MM.1S (cell line): ENCODE results near the gene C2orf80.

Experiments used
- DNase-seq: peaks from one replicate; pipeline ENCODE4 v3.0.0-alpha.2; 2015
- H2AFZ ChIP-seq: fragments of 300-600 bp; sonication (generic); 2 replicates; pipeline ENCODE4 v1.6.0; 2016; ENCODE audit warnings: antibody characterized with exemption, low read length
- H3F3A ChIP-seq: fragments of 300-600 bp; sonication (generic); 2 replicates; pipeline ENCODE4 v1.6.1; 2016; ENCODE audit warnings: mild to moderate bottlenecking, antibody characterized with exemption, low read length, moderate library complexity, mixed read lengths; ENCODE audit not compliant: insufficient read depth
- H3K27ac ChIP-seq: fragments of 300-600 bp; sonication (generic); 2 replicates; pipeline ENCODE4 v1.5.1; 2016; ENCODE audit warnings: mild to moderate bottlenecking, low read length
- H3K27me3 ChIP-seq: fragments of 300-600 bp; sonication (generic); replicated peaks from 2 replicates; pipeline ENCODE4 v1.6.0; 2016; ENCODE audit warnings: low read length; ENCODE audit not compliant: insufficient read depth
- H3K36me3 ChIP-seq: fragments of 300-600 bp; sonication (generic); replicated peaks from 2 replicates; pipeline ENCODE4 v1.6.1; 2016; ENCODE audit warnings: mild to moderate bottlenecking, low read length, mixed read lengths; ENCODE audit not compliant: insufficient read depth
- H3K4me1 ChIP-seq: fragments of 300-600 bp; sonication (generic); 2 replicates; pipeline ENCODE4 v1.6.1; 2016; ENCODE audit warnings: low read length, mixed read lengths
- H3K4me2 ChIP-seq: fragments of 300-600 bp; sonication (generic); 2 replicates; pipeline ENCODE4 v1.6.0; 2016; ENCODE audit warnings: low read depth, low read length
- H3K4me3 ChIP-seq: fragments of 300-600 bp; sonication (generic); 2 replicates; pipeline ENCODE4 v1.5.1; 2016; ENCODE audit warnings: low read length, mixed read lengths
- H3K79me2 ChIP-seq: fragments of 300-600 bp; sonication (generic); 2 replicates; pipeline ENCODE4 v1.6.1; 2016; ENCODE audit warnings: mixed run types, low read length, mixed read lengths
- H3K9ac ChIP-seq: fragments of 300-600 bp; sonication (generic); 2 replicates; pipeline ENCODE4 v1.6.1; 2016; ENCODE audit warnings: low read length, mixed read lengths
- H3K9me2 ChIP-seq: fragments of 300-600 bp; sonication (generic); replicated peaks from 2 replicates; pipeline ENCODE4 v1.6.1; 2016; ENCODE audit warnings: mild to moderate bottlenecking, low read length, mixed read lengths; ENCODE audit not compliant: insufficient read depth
- H3K9me3 ChIP-seq: fragments of 300-600 bp; sonication (generic); replicated peaks from 2 replicates; pipeline ENCODE4 v1.6.1; 2016; ENCODE audit warnings: mild to moderate bottlenecking, low read length, mixed read lengths; ENCODE audit not compliant: insufficient read depth
- H4K20me1 ChIP-seq: fragments of 300-600 bp; sonication (generic); 2 replicates; pipeline ENCODE4 v1.6.1; 2016; ENCODE audit warnings: mild to moderate bottlenecking, low read length, moderate library complexity, mixed read lengths; ENCODE audit not compliant: insufficient read depth
- EZH2 ChIP-seq: fragments of 300-600 bp; sonication (generic); optimal IDR thresholded peaks from 2 replicates; pipeline ENCODE3; 2017; ENCODE audit warnings: low read depth, mild to moderate bottlenecking, antibody characterized with exemption, low read length, mixed read lengths
- EZH2phosphoT487 ChIP-seq: fragments of 300-600 bp; sonication (generic); IDR thresholded peaks from 2 replicates; pipeline ENCODE4 v1.6.1; 2018; ENCODE audit warnings: antibody characterized with exemption, low read length
- TF ChIP-seq, protein P1 (sequence below): fragments of 300-600 bp; sonication (generic); IDR thresholded peaks from 2 replicates; pipeline ENCODE4 v1.5.1; 2016; ENCODE audit warnings: antibody characterized with exemption, low read length, mixed read lengths

C2orf80 gene

DNA sequence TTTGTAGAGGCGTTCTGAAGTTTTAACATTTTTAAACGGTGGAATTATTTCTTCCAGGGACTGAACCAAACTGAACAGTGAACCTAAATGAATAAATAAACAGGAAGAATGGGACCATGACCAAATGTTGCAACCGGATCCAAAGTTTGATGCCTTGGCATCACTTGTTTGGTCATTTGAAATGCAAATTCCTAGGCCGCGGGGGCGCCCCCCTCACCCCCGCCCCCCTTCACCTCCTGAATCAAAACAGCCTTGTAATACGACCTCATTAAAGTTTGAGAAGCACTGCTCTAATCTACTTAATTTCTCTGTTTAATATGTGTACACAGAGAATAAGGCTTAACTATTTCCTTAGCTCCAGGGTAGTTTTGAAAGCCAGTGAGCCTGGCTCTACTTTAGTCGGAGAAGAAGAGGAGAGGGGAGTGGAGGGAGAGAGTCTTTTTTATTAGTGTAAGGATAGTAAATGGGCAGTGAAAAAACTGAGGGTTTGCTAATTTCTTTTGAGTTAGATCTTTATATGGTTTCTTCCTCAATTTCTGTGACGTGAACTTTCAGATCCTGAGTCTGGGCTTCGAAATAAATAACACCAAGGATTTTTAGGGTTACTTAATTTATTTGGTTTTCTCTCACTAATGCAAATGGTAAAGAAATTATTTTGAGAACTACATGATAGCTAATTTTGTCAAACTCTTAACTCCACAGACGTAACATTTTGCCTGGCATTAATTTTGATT lies 5.7 kb downstream of the C2orf80 start:
- no peak overlapping the region for H3K4me2 ChIP-seq
- no peaks in the 10 kb centered on the region for H3K36me3 ChIP-seq
- no peaks in the 10 kb centered on the region for H3K4me1 ChIP-seq
- no peaks in the 10 kb centered on the region for H3K9me2 ChIP-seq
- H3F3A ChIP-seq, result no peaks in the 10 kb centered on the region
- H3K27ac ChIP-seq, result no peak overlapping the region
- no peaks in the 10 kb centered on the region for H3K27me3 ChIP-seq
- TF ChIP-seq EZH2phosphoT487 (no peak), EZH2 (no peak)
- TF ChIP-seq, protein P1, sequence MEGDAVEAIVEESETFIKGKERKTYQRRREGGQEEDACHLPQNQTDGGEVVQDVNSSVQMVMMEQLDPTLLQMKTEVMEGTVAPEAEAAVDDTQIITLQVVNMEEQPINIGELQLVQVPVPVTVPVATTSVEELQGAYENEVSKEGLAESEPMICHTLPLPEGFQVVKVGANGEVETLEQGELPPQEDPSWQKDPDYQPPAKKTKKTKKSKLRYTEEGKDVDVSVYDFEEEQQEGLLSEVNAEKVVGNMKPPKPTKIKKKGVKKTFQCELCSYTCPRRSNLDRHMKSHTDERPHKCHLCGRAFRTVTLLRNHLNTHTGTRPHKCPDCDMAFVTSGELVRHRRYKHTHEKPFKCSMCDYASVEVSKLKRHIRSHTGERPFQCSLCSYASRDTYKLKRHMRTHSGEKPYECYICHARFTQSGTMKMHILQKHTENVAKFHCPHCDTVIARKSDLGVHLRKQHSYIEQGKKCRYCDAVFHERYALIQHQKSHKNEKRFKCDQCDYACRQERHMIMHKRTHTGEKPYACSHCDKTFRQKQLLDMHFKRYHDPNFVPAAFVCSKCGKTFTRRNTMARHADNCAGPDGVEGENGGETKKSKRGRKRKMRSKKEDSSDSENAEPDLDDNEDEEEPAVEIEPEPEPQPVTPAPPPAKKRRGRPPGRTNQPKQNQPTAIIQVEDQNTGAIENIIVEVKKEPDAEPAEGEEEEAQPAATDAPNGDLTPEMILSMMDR, result no peak
- H3K4me3 ChIP-seq, result no peak overlapping the region
- H3K9ac ChIP-seq, result no peak overlapping the region
- no peak overlapping the region for H2AFZ ChIP-seq
- no peaks in the 10 kb centered on the region for H3K79me2 ChIP-seq
- DNase-seq, result no peak
- no peaks in the 10 kb centered on the region for H4K20me1 ChIP-seq
- H3K9me3 ChIP-seq, result no peaks in the 10 kb centered on the region

DNA sequence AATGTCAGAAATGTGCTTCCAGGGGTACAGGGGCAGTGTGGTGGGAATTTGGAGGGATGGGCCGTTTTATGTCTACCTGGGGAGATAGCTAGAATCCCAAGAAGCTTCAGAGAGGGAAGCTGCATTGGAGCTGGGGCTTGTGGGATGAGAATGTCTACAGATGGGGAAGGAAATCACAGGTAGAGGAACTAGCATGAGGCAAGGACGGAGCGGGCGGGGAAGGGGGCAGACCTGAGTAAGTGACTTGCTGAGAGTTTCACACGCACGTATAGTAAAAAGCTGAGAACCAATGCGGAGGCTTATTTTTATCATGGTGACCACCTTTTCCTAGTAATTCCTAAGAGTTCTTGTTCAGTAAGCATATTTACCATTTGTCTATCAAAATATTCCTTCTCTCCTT lies 6.3 kb downstream of the C2orf80 start:
- Histone ChIP-seq H3K4me3 (no peak overlapping the region), H3K4me2 (no peak overlapping the region), H3K79me2 (no peaks in the 10 kb centered on the region), H4K20me1 (no peaks in the 10 kb centered on the region), H3K9me2 (no peaks in the 10 kb centered on the region), H2AFZ (no peak overlapping the region), H3F3A (no peaks in the 10 kb centered on the region), H3K9me3 (no peaks in the 10 kb centered on the region), H3K4me1 (no peaks in the 10 kb centered on the region), H3K9ac (no peak overlapping the region), H3K27me3 (no peaks in the 10 kb centered on the region), H3K27ac (no peak overlapping the region), H3K36me3 (no peaks in the 10 kb centered on the region)
- no peak for DNase-seq
- TF ChIP-seq EZH2 (no peak), EZH2phosphoT487 (no peak)
- TF ChIP-seq, protein P1, result no peak

DNA sequence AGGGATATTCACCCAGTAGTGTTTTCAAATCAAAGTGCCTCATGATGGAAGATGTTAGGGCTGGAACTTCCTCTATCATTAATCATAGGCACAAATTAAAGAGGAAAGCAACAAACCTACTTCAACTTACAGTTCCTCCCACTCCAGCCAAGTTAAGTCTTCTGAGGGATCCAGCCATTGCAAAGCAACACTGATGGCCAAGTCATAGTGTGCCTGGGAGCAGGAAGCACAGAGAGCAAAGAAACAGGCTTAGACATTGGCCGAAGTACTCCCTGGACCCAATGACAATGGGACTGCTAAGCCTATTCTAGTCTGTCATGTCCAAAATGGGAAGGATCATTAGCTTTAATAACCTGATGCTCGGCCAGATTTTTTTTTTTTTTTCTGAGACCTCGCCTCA lies 7.0 kb downstream of the C2orf80 start:
- H3K4me2 ChIP-seq, result no peak overlapping the region
- H3K79me2 ChIP-seq, result no peaks in the 10 kb centered on the region
- DNase-seq, result no peak
- H3K9me3 ChIP-seq, result no peaks in the 10 kb centered on the region
- H2AFZ ChIP-seq, result no peak overlapping the region
- H3K27ac ChIP-seq, result no peak overlapping the region
- no peak overlapping the region for H3K9ac ChIP-seq
- no peaks in the 10 kb centered on the region for H4K20me1 ChIP-seq
- H3K4me3 ChIP-seq, result no peak overlapping the region
- H3F3A ChIP-seq, result no peaks in the 10 kb centered on the region
- TF ChIP-seq EZH2phosphoT487 (no peak), EZH2 (no peak)
- TF ChIP-seq, protein P1, result no peak
- H3K27me3 ChIP-seq, result no peaks in the 10 kb centered on the region
- H3K36me3 ChIP-seq, result no peaks in the 10 kb centered on the region
- no peaks in the 10 kb centered on the region for H3K9me2 ChIP-seq
- H3K4me1 ChIP-seq, result no peaks in the 10 kb centered on the region
